IMR-90 (cell line): ENCODE results near the gene TP63. TPM values are rescaled to one million over a fixed set of nuclear protein-coding genes. Genes with fewer than 3 reads are reported as not detected.

Experiments used
- ATAC-seq: fragments of 200-7000 bp; cut with Tn5 transposase; 2 replicates; pipeline ENCODE4 v1.9.1; 2020; ENCODE audit warnings: low read depth, mild to moderate bottlenecking, moderate library complexity
- BruUV-seq: library from RNA; stranded (reverse); fragments of 400-500 nt; replicated peaks from 2 replicates; lab custom pipeline; 2021; lab: Mats Ljungman, UMichigan
- CTCF ChIA-PET: fragments of 300-600 bp; formaldehyde crosslinking; extraction: SDS; loops from one replicate; lab custom pipeline; 2021; ENCODE audit warnings: antibody characterized with exemption; lab: Yijun Ruan, JAX
- POLR2A ChIA-PET: fragments of 300-600 bp; sonication (Branson Sonifier 250); formaldehyde crosslinking; loops from one replicate; lab custom pipeline; 2022; ENCODE audit warnings: antibody characterized with exemption; ENCODE audit not compliant: unreplicated experiment; lab: Charles Lee
- DNase-seq: peaks from one replicate; pipeline ENCODE4 v3.0.0; 2013
- H2AFZ ChIP-seq: replicated peaks from 2 replicates; pipeline ENCODE3; 2013; ENCODE audit warnings: low read length, mild to moderate bottlenecking; ENCODE audit not compliant: poor library complexity
- H2AK5ac ChIP-seq: 2 replicates; pipeline ENCODE4 v1.6.1; 2013; ENCODE audit warnings: low read depth, low read length, inconsistent platforms
- H2AK9ac ChIP-seq: replicated peaks from 2 replicates; pipeline ENCODE3; 2013; ENCODE audit warnings: mild to moderate bottlenecking, low read depth, low read length, moderate library complexity; ENCODE audit not compliant: poor library complexity
- H2BK120ac ChIP-seq: 2 replicates; pipeline ENCODE4 v1.6.1; 2013; ENCODE audit warnings: low read depth, low read length, inconsistent platforms
- H2BK15ac ChIP-seq: 3 replicates; pipeline ENCODE4 v1.6.1; 2013; ENCODE audit warnings: low read depth, low read length, inconsistent platforms
- H2BK20ac ChIP-seq: 2 replicates; pipeline ENCODE4 v1.6.1; 2013; ENCODE audit warnings: low read depth, mild to moderate bottlenecking, inconsistent platforms, low read length, moderate library complexity
- H2BK5ac ChIP-seq: 2 replicates; pipeline ENCODE4 v1.6.1; 2013; ENCODE audit warnings: mild to moderate bottlenecking, low read depth, low read length, inconsistent platforms; ENCODE audit not compliant: poor library complexity, severe bottlenecking
- H3K14ac ChIP-seq: replicated peaks from 2 replicates; pipeline ENCODE4 v1.6.1; 2013; ENCODE audit warnings: low read depth, low read length, inconsistent platforms
- H3K18ac ChIP-seq: 2 replicates; pipeline ENCODE4 v1.6.1; 2013; ENCODE audit warnings: low read depth, low read length, control low read depth
- H3K23ac ChIP-seq: 2 replicates; pipeline ENCODE4 v1.6.1; 2013; ENCODE audit warnings: low read depth, low read length, inconsistent platforms
- H3K27ac ChIP-seq: 2 replicates; pipeline ENCODE4 v1.5.1; 2013; ENCODE audit warnings: mild to moderate bottlenecking, control low read depth, low read length; ENCODE audit not compliant: insufficient read depth
- H3K27me3 ChIP-seq: 2 replicates; pipeline ENCODE4 v1.6.1; 2013; ENCODE audit warnings: low read length; ENCODE audit not compliant: control insufficient read depth, insufficient read depth
- H3K36me3 ChIP-seq: 2 replicates; pipeline ENCODE4 v1.6.1; 2013; ENCODE audit warnings: low read length, mixed read lengths; ENCODE audit not compliant: control insufficient read depth, insufficient read depth
- H3K4ac ChIP-seq: 2 replicates; pipeline ENCODE4 v1.6.1; 2013; ENCODE audit warnings: low read depth, low read length, inconsistent platforms
- H3K4me1 ChIP-seq: 2 replicates; pipeline ENCODE4 v1.6.1; 2013; ENCODE audit warnings: low read length, mixed read lengths; ENCODE audit not compliant: control insufficient read depth, insufficient read depth
- H3K4me2 ChIP-seq: 2 replicates; pipeline ENCODE4 v1.6.1; 2013; ENCODE audit warnings: low read depth, mild to moderate bottlenecking, control low read depth, low read length, moderate library complexity
- H3K4me3 ChIP-seq: 2 replicates; pipeline ENCODE4 v1.5.1; 2013; ENCODE audit warnings: low read depth, mild to moderate bottlenecking, control low read depth, low read length, moderate library complexity; ENCODE audit not compliant: insufficient read depth
- H3K56ac ChIP-seq: 2 replicates; pipeline ENCODE4 v1.6.1; 2013; ENCODE audit warnings: low read length, inconsistent platforms; ENCODE audit not compliant: insufficient read depth; ENCODE audit errors: extremely low read depth
- H3K79me1 ChIP-seq, 2 experiments: 2 replicates each; pipeline ENCODE4 v1.6.1; 2013; ENCODE audit warnings: low read length in 2 of 2, inconsistent platforms in 1 of 2, low read depth in 1 of 2
- H3K9ac ChIP-seq: 2 replicates; pipeline ENCODE4 v1.6.1; 2013; ENCODE audit warnings: low read depth, low read length, control low read depth
- H3K9me1 ChIP-seq: 2 replicates; pipeline ENCODE4 v1.6.1; 2013; ENCODE audit warnings: low read length, inconsistent platforms; ENCODE audit not compliant: insufficient read depth
- H3K9me3 ChIP-seq: 2 replicates; pipeline ENCODE4 v1.6.1; 2013; ENCODE audit warnings: low read length; ENCODE audit not compliant: control insufficient read depth, insufficient read depth
- H4K20me1 ChIP-seq: 2 replicates; pipeline ENCODE4 v1.6.1; 2013; ENCODE audit warnings: low read length, inconsistent platforms; ENCODE audit not compliant: insufficient read depth
- H4K5ac ChIP-seq: 2 replicates; pipeline ENCODE4 v1.6.1; 2013; ENCODE audit warnings: mild to moderate bottlenecking, low read depth, low read length, control low read depth
- H4K8ac ChIP-seq, 2 experiments: 2 replicates each; pipeline ENCODE4 v1.6.1; 2013; ENCODE audit warnings: low read depth in 2 of 2, low read length in 2 of 2, control low read depth in 1 of 2, inconsistent platforms in 1 of 2
- H4K91ac ChIP-seq: 2 replicates; pipeline ENCODE4 v1.6.1; 2013; ENCODE audit warnings: low read depth, low read length, inconsistent platforms; ENCODE audit not compliant: insufficient read depth
- BHLHE40 ChIP-seq: fragments of 150-350 bp; IDR thresholded peaks from 2 replicates; pipeline ENCODE4 v1.6.1; 2016; ENCODE audit warnings: mild to moderate bottlenecking, low read depth, low read length
- CHD1 ChIP-seq: IDR thresholded peaks from 2 replicates; pipeline ENCODE4 v1.6.1; 2012; ENCODE audit warnings: low read depth, low read length, improper control_type of control experiment
- MAFK ChIP-seq: IDR thresholded peaks from 2 replicates; pipeline ENCODE4 v1.6.1; 2012; ENCODE audit warnings: low read depth, low read length, improper control_type of control experiment
- MAZ ChIP-seq: IDR thresholded peaks from 2 replicates; pipeline ENCODE4 v1.6.1; 2012; ENCODE audit warnings: low read depth, mild to moderate bottlenecking, low read length, improper control_type of control experiment, moderate library complexity, borderline replicate concordance
- NFE2L2 ChIP-seq: fragments of 150-350 bp; IDR thresholded peaks from 2 replicates; pipeline ENCODE4 v1.6.1; 2016; ENCODE audit warnings: low read depth, mild to moderate bottlenecking, low read length
- RAD21 ChIP-seq: IDR thresholded peaks from 2 replicates; pipeline ENCODE4 v1.6.1; 2012; ENCODE audit warnings: low read length, improper control_type of control experiment
- RFX5 ChIP-seq: IDR thresholded peaks from 2 replicates; pipeline ENCODE4 v1.8.0; 2012; ENCODE audit warnings: low read depth, mild to moderate bottlenecking, low read length, moderate library complexity
- SMC3 ChIP-seq: fragments of 150-350 bp; IDR thresholded peaks from 2 replicates; pipeline ENCODE4 v1.6.1; 2016; ENCODE audit warnings: low read depth, mild to moderate bottlenecking, antibody characterized with exemption, low read length, moderate library complexity
- WGBS, 2 experiments: methylation state at CpG; one replicate each; pipeline versions ENCODE4 v1.1.5 to v1.1.7; 2013; ENCODE audit warnings: missing lambda C conversion rate in 2 of 2; ENCODE audit not compliant: insufficient read length in 1 of 2; ENCODE audit errors: extremely low coverage in 2 of 2; 5-methylcytosine and 5-hydroxymethylcytosine counted together
- dilution Hi-C: fragments of 300-500 bp; cut with HindIII; formaldehyde crosslinking; loops from one replicate; pipeline ENCODE4 v1.14.3; 2018; ENCODE audit warnings: low sequenced_read_pairs; ENCODE audit not compliant: unreplicated experiment
- in situ Hi-C: fragments of 300-500 bp; cut with MboI; formaldehyde crosslinking; loops from 3 replicates; pipeline ENCODE4 v1.14.3; 2019; ENCODE audit warnings: low sequenced_read_pairs, inconsistent platforms, mixed read lengths
- intact Hi-C: fragments of 100-400 bp; cut with micrococcal nuclease; formaldehyde crosslinking; loops from 2 replicates; pipeline ENCODE4 v1.10.0; 2022
- polyA plus RNA-seq, 3 experiments: library from polyadenylated mRNA; depleted of rRNA; stranded (reverse); fragments of >200 nt; gene quantifications; 2 replicates each; pipeline ENCODE4 v1.2.3, GENCODE V29; 2012; ENCODE audit warnings: low replicate concordance in 1 of 3
- total RNA-seq: library from RNA; depleted of rRNA; stranded (reverse); fragments of >200 nt; gene quantifications from 2 replicates; pipeline ENCODE4 v1.2.3, GENCODE V29; 2012
- TF ChIP-seq, protein P1 (sequence below): fragments of 150-350 bp; IDR thresholded peaks from 2 replicates; pipeline ENCODE4 v1.6.1; 2017; ENCODE audit warnings: mild to moderate bottlenecking, antibody characterized with exemption, low read length, low read depth

Gene TP63
- total and polyA plus RNA-seq, 2 of the 4 experiments (the other 2 are of a cell fraction), result not detected

DNA sequence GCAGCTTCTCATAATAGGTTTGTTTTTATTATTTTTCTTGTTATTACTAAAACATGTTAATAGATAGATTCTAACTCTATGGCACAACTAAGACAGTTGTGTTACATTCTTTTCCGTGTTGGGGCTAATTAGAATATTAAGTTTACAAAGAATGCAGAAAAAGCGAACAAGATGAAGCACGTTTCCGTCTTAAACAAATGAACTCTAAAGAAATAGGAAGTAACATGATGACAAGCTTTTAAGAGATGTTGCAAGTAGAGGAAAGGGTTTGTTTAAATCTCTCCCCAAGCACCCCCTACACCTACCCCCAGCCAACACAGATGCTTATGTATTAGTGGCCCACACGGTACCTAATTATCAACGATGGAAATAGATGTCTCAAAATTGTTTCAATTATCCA lies 207.1 kb downstream of the TP63 start:
- no peak overlapping the region for H3K23ac ChIP-seq
- peaks cover 1% of the 10 kb centered on the region; the same call in 1 of the 2 replicates for H3K27me3 ChIP-seq
- DNase-seq (no peak), ATAC-seq (no peak)
- no peaks in the 10 kb centered on the region; the same call in 1 of the 2 replicates for H3K9me1 ChIP-seq
- H2AK9ac ChIP-seq, result no peak overlapping the region
- in situ Hi-C loops (no loop called here), intact Hi-C loops (no loop called here), dilution Hi-C loops (no loop called here)
- CTCF ChIA-PET, result no interaction called here
- no peaks in the 10 kb centered on the region for H4K20me1 ChIP-seq
- no peak overlapping the region for H3K18ac ChIP-seq
- no peak overlapping the region for H2BK120ac ChIP-seq
- no peak overlapping the region for H3K56ac ChIP-seq
- no peaks in the 10 kb centered on the region for H3K9me3 ChIP-seq
- BruUV-seq, result no TSS peak
- POLR2A ChIA-PET, result interaction anchor here (0.6 kb wide), 1 partner anchor 11 kb away, joined by 5 read pairs; no protein-coding TSS in a partner anchor
- H3K4me1 ChIP-seq, result 0 out of 2 replicates have a peak, but pooled peaks cover 1% of the 10 kb centered on the region
- no peak overlapping the region for H4K8ac ChIP-seq
- no peak overlapping the region for H3K27ac ChIP-seq
- no peak overlapping the region for H3K14ac ChIP-seq
- H4K91ac ChIP-seq, result no peak overlapping the region
- H3K4me3 ChIP-seq, result no peak overlapping the region
- no peak overlapping the region for H3K4me2 ChIP-seq
- no peak overlapping the region for H2BK15ac ChIP-seq
- H2AK5ac ChIP-seq, result no peak overlapping the region
- no peak overlapping the region for H4K5ac ChIP-seq
- no peaks in the 10 kb centered on the region for H3K36me3 ChIP-seq
- no peak overlapping the region for H2AFZ ChIP-seq
- H3K4ac ChIP-seq, result no peak overlapping the region
- H3K9ac ChIP-seq, result no peak overlapping the region
- no peak overlapping the region for H2BK5ac ChIP-seq
- no CpG with 5 or more reads among the region's 6 CpGs for WGBS, 2 experiments
- H3K79me1 ChIP-seq, result no peaks in the 10 kb centered on the region
- TF ChIP-seq RFX5 (no peak), MAFK (no peak), CHD1 (no peak), RAD21 (no peak), SMC3 (no peak), MAZ (no peak), BHLHE40 (no peak), NFE2L2 (no peak)
- TF ChIP-seq, protein P1, sequence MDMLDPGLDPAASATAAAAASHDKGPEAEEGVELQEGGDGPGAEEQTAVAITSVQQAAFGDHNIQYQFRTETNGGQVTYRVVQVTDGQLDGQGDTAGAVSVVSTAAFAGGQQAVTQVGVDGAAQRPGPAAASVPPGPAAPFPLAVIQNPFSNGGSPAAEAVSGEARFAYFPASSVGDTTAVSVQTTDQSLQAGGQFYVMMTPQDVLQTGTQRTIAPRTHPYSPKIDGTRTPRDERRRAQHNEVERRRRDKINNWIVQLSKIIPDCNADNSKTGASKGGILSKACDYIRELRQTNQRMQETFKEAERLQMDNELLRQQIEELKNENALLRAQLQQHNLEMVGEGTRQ, result no peak
- no peak overlapping the region for H2BK20ac ChIP-seq
